Liver (tissue), 9 donors: ENCODE data around the gene TNNT1. TPM values are rescaled to one million over a fixed set of nuclear protein-coding genes. Genes with fewer than 3 reads are reported as not detected.

Experiments used
- DNase-seq: peaks from one replicate; pipeline ENCODE4 v3.0.0-alpha.2; 2017; ENCODE audit warnings: low spot score
- H3K27ac ChIP-seq, 2 donors: one replicate each; pipeline ENCODE4 v1.7.0; 2013; ENCODE audit warnings: inconsistent platforms in 2 of 2, low read length in 2 of 2, control low read depth in 1 of 2, low read depth in 1 of 2, mild to moderate bottlenecking in 1 of 2
- H3K27me3 ChIP-seq, 4 donors: one replicate each; pipeline versions ENCODE4 v1.6.1 to v1.7.0; 2013; ENCODE audit warnings: low read length in 3 of 4, inconsistent platforms in 1 of 4, mild to moderate bottlenecking in 1 of 4, moderate library complexity in 1 of 4; ENCODE audit not compliant: control insufficient read depth in 4 of 4, insufficient read depth in 4 of 4
- H3K36me3 ChIP-seq, 4 donors: one replicate each; pipeline versions ENCODE4 v1.6.1 to v1.7.0; 2013; ENCODE audit warnings: low read length in 3 of 4, mild to moderate bottlenecking in 3 of 4, low read depth in 1 of 4, moderate library complexity in 1 of 4; ENCODE audit not compliant: control insufficient read depth in 4 of 4, insufficient read depth in 3 of 4
- H3K4me1 ChIP-seq, 4 donors: one replicate each; pipeline versions ENCODE4 v1.6.1 to v1.7.0; 2013; ENCODE audit warnings: low read length in 3 of 4, mild to moderate bottlenecking in 3 of 4, moderate library complexity in 1 of 4; ENCODE audit not compliant: control insufficient read depth in 4 of 4, insufficient read depth in 4 of 4
- H3K4me3 ChIP-seq, 3 donors: one replicate each; pipeline versions ENCODE4 v1.6.1 to v1.7.0; 2013; ENCODE audit warnings: low read length in 3 of 3, control low read depth in 1 of 3, low read depth in 1 of 3, mild to moderate bottlenecking in 1 of 3
- H3K9ac ChIP-seq, 2 donors: one replicate each; pipeline ENCODE4 v1.7.0; 2013; ENCODE audit warnings: low read length in 2 of 2, mild to moderate bottlenecking in 2 of 2, moderate library complexity in 2 of 2, control low read depth in 1 of 2, low read depth in 1 of 2
- H3K9me3 ChIP-seq, 4 donors: one replicate each; pipeline versions ENCODE4 v1.6.1 to v1.7.0; 2013; ENCODE audit warnings: low read length in 3 of 4; ENCODE audit not compliant: control insufficient read depth in 4 of 4
- ATF3 ChIP-seq: IDR thresholded peaks from 2 replicates; pipeline ENCODE4 v1.6.1; 2016; ENCODE audit warnings: antibody characterized with exemption
- CTCF ChIP-seq: fragments of 150-350 bp; IDR thresholded peaks from 2 replicates; pipeline ENCODE4 v1.5.1; 2017; ENCODE audit warnings: improper control_type of control experiment, low read depth, low read length; ENCODE audit not compliant: missing input control
- FOXA1 ChIP-seq: IDR thresholded peaks from 2 replicates; pipeline ENCODE4 v1.6.1; 2016; ENCODE audit warnings: antibody characterized with exemption
- FOXA2 ChIP-seq: IDR thresholded peaks from 2 replicates; pipeline ENCODE4 v1.6.1; 2016; ENCODE audit warnings: antibody characterized with exemption
- GABPA ChIP-seq, 2 donors: IDR thresholded peaks in 1 of 2; conservative IDR thresholded peaks in 1 of 2; 2 replicates each; pipeline ENCODE4 v1.6.1; 2016; ENCODE audit warnings: antibody characterized with exemption in 2 of 2, mild to moderate bottlenecking in 1 of 2, moderate library complexity in 1 of 2
- HNF4A ChIP-seq, 2 donors: conservative IDR thresholded peaks; 2 replicates each; pipeline ENCODE4 v1.6.1; 2016; ENCODE audit warnings: antibody characterized with exemption in 2 of 2, mild to moderate bottlenecking in 2 of 2
- JUND ChIP-seq, 2 donors: IDR thresholded peaks; 2 replicates each; pipeline ENCODE4 v1.6.1; 2016; ENCODE audit warnings: antibody characterized with exemption in 2 of 2
- MAX ChIP-seq: IDR thresholded peaks from 2 replicates; pipeline ENCODE4 v1.6.1; 2016; ENCODE audit warnings: antibody characterized with exemption
- NR2F2 ChIP-seq: IDR thresholded peaks from 2 replicates; pipeline ENCODE4 v1.6.1; 2016; ENCODE audit warnings: antibody characterized with exemption
- RXRA ChIP-seq, 2 donors: IDR thresholded peaks; 2 replicates each; pipeline ENCODE4 v1.6.1; 2017 to 2018; ENCODE audit warnings: antibody characterized with exemption in 2 of 2, mild to moderate bottlenecking in 1 of 2
- SP1 ChIP-seq: IDR thresholded peaks from 2 replicates; pipeline ENCODE4 v1.6.1; 2018; ENCODE audit warnings: antibody characterized with exemption, mild to moderate bottlenecking
- TAF1 ChIP-seq: conservative IDR thresholded peaks from 2 replicates; pipeline ENCODE4 v1.6.1; 2016; ENCODE audit warnings: antibody characterized with exemption, mild to moderate bottlenecking
- ZBTB33 ChIP-seq: IDR thresholded peaks from 2 replicates; pipeline ENCODE4 v1.6.1; 2016; ENCODE audit warnings: antibody characterized with exemption
- WGBS: extraction: QIAGEN DNeasy Blood & Tissue Kit; methylation state at CpG from one replicate; pipeline ENCODE4 v1.1.7; 2013; 5-methylcytosine and 5-hydroxymethylcytosine counted together
- polyA plus RNA-seq, 2 donors: library from polyadenylated mRNA; stranded (reverse) in 1 of 2; unstranded in 1 of 2; fragments of 200-250 nt in 1 of 2; fragments of >200 nt in 1 of 2; fragmentation: Nextera tagmentation in 1 of 2; extraction: Ambion mirVana in 1 of 2; gene quantifications; one replicate each; pipeline versions ENCODE4 v1.2.1 to v1.2.3, GENCODE V29; 2013 to 2015
- total RNA-seq, 2 donors: library from RNA; depleted of rRNA; stranded (reverse); fragments of >200 nt; gene quantifications; one replicate each; pipeline ENCODE4 v1.2.3, GENCODE V29; 2014
- donor health status: healthy.
- donor health status: healthy.
- donor health status: healthy.
- donor health status: healthy.
- donor health status: healthy.

TNNT1 gene
- total and polyA plus RNA-seq, 4 donors = 0.15 to 0.28 TPM; not detected in 2

GRCh38 chr19:55105237-55105636 is 43.8 kb downstream of the TNNT1 start (continued):
- TF ChIP-seq ATF3 (no peak), RXRA (IDR thresholded peaks at IDR 0.05) (no peak), JUND (IDR thresholded peaks at IDR 0.05) (no peak)

- DNase-seq = no peak
Observed at GRCh38 chr19:55103190-55103589, 45.8 kb downstream of the TNNT1 start.

More at GRCh38 chr19:55103190-55103589, 45.8 kb downstream of the TNNT1 start:
- Histone ChIP-seq H3K9me3 (no peaks in the 10 kb centered on the region), H3K27me3 (no peaks in the 10 kb centered on the region), H3K36me3 (peaks cover 7 to 35% (median 8%) of the 10 kb centered on the region in 4 donors), H3K4me1 (no peaks in the 10 kb centered on the region), H3K4me3 (no peak overlapping the region), H3K27ac (no peak overlapping the region), H3K9ac (no peak overlapping the region)
- 98% methylated on average over 9 of the region's 9 CpGs for WGBS
- TF ChIP-seq CTCF (no peak), GABPA (IDR thresholded peaks at IDR 0.05 in 1 of 2, conservative IDR thresholded peaks at IDR 0.05 in 1 of 2) (no peak), FOXA2 (no peak), HNF4A (conservative IDR thresholded peaks at IDR 0.05) (no peak), ATF3 (no peak), MAX (no peak), RXRA (IDR thresholded peaks at IDR 0.05) (no peak), NR2F2 (no peak), ZBTB33 (no peak), JUND (IDR thresholded peaks at IDR 0.05) (no peak), TAF1 (no peak), FOXA1 (no peak), SP1 (no peak)
